Psoas muscle (tissue), 8 donors: ENCODE data around the gene ZNF248. TPM values are rescaled to one million over a fixed set of nuclear protein-coding genes. Genes with fewer than 3 reads are reported as not detected.

Experiments used
- ATAC-seq, 4 donors: fragments of 200-7000 bp; cut with Tn5 transposase; one replicate each; pipeline ENCODE4 v1.9.1; 2020; ENCODE audit warnings: moderate library complexity in 3 of 4, mild to moderate bottlenecking in 2 of 4
- DNase-seq, 2 donors: peaks; one replicate each; pipeline ENCODE4 v3.0.0-alpha.2; 2020
- H3K27ac ChIP-seq: fragments of 200-600 bp; one replicate; pipeline ENCODE4 v1.8.0; 2022
- H3K27me3 ChIP-seq, 3 donors: fragments of 200-600 bp in 1 of 3; one replicate each; pipeline versions ENCODE4 v1.6.1 to v1.8.0; 2013 to 2022; ENCODE audit warnings: low read length in 2 of 3, mild to moderate bottlenecking in 2 of 3, moderate library complexity in 1 of 3; ENCODE audit not compliant: insufficient read depth in 3 of 3
- H3K36me3 ChIP-seq, 2 donors: fragments of 200-600 bp in 1 of 2; one replicate each; pipeline versions ENCODE4 v1.6.1 to v1.8.0; 2013 to 2022; ENCODE audit warnings: low read depth in 1 of 2, mild to moderate bottlenecking in 1 of 2, moderate library complexity in 1 of 2; ENCODE audit not compliant: insufficient read depth in 1 of 2
- H3K4me1 ChIP-seq: fragments of 200-600 bp; one replicate; pipeline ENCODE4 v1.8.0; 2022
- H3K4me3 ChIP-seq: fragments of 200-600 bp; one replicate; pipeline ENCODE4 v1.8.0; 2022; ENCODE audit warnings: mild to moderate bottlenecking
- H3K9me3 ChIP-seq: fragments of 200-600 bp; one replicate; pipeline ENCODE4 v1.8.0; 2022
- CTCF ChIP-seq: fragments of 200-600 bp; IDR thresholded peaks from one replicate; pipeline ENCODE4 v1.8.0; 2022; ENCODE audit warnings: antibody characterized with exemption
- WGBS, 3 donors: extraction: QIAGEN DNeasy Blood & Tissue Kit; methylation state at CpG; one replicate each; pipeline versions ENCODE4 v1.1.6 to v1.1.7; 2013; 5-methylcytosine and 5-hydroxymethylcytosine counted together
- intact Hi-C, 2 donors: fragments of 100-400 bp; cut with DNase I; formaldehyde crosslinking; loops; one replicate each; pipeline versions ENCODE4 v1.11.0 to v1.14.2; 2022
- polyA plus RNA-seq, 3 donors: library from polyadenylated mRNA; stranded (reverse); fragments of 200-250 nt; gene quantifications; one replicate each; pipeline ENCODE4 v1.2.3, GENCODE V29; 2013
- total RNA-seq, 4 donors: library from RNA; stranded (reverse); fragmentation: NEBNext Ultra II Directional in 2 of 4; extraction: Animal tissue kit (Norgen Biotek cat#: 25700) in 2 of 4; gene quantifications; one replicate each; pipeline versions ENCODE4 v1.2.1 to v1.2.4, GENCODE V29; 2021 to 2023
- donor health status: healthy with polysubstance abuse.
- donor health status: DM: no; HTN: no; CAD: no; lungs with moderate emphysema.
- donor health status: Bipolar disorder and iron deficiency.
- donor health status: healthy.
- donor health status: DM: yes; HTN: yes; CAD: no.
- donor health status: DM: no; HTN: no; CAD: no.
- donor health status: DM: no; HTN: no; CAD: no.
- donor health status: DM: yes; HTN: yes; CAD: no.

The ZNF248 gene
- total and polyA plus RNA-seq, 7 donors = 2.8 to 12.9 (median 6.9) TPM

- Histone ChIP-seq H3K9me3 (peaks cover 47% of the 10 kb centered on the region), H3K36me3 (peaks cover 28 to 97% of the 10 kb centered on the region in 2 donors), H3K27ac (no peak overlapping the region), H3K27me3 (no peaks in the 10 kb centered on the region), H3K4me3 (no peak overlapping the region), H3K4me1 (no peaks in the 10 kb centered on the region)
- intact Hi-C loops = no loop called here
- DNase-seq = no peak
- ATAC-seq = no peak
- TF ChIP-seq CTCF = no peak
- 85 to 97% (median 85%) methylated on average over 4 of the region's 4 CpGs for WGBS, 3 donors
These were observed 25.7 kb downstream of the ZNF248 start for GRCh38 chr10:37831495-37832333.

GRCh38 chr10:37826806-37827205 is 30.6 kb downstream of the ZNF248 start:
- Histone ChIP-seq H3K9me3 (peaks cover 28% of the 10 kb centered on the region), H3K4me1 (no peaks in the 10 kb centered on the region), H3K4me3 (no peak overlapping the region), H3K27me3 (no peaks in the 10 kb centered on the region), H3K27ac (no peak overlapping the region), H3K36me3 (peaks cover 16 to 48% of the 10 kb centered on the region in 2 donors)
- TF ChIP-seq CTCF = no peak
- ATAC-seq (no peak), DNase-seq (no peak)
- 94 to 96% (median 96%) methylated on average over 1 of the region's 1 CpG for WGBS, 3 donors
- intact Hi-C loops = no loop called here

GRCh38 chr10:37821237-37821636 is 36.2 kb downstream of the ZNF248 start:
- H3K9me3 ChIP-seq = peaks cover 4% of the 10 kb centered on the region
- no peak overlapping the region for H3K4me3 ChIP-seq
- 95 to 96% (median 95%) methylated on average over 3 of the region's 3 CpGs for WGBS, 3 donors
- TF ChIP-seq CTCF = no peak
- intact Hi-C loops = no loop called here
- H3K4me1 ChIP-seq = no peaks in the 10 kb centered on the region
- ATAC-seq (no peak), DNase-seq (no peak)
- no peak overlapping the region for H3K27ac ChIP-seq
- no peaks in the 10 kb centered on the region for H3K27me3 ChIP-seq
- no peaks in the 10 kb centered on the region for H3K36me3 ChIP-seq

GRCh38 chr10:37819797-37820196 is 37.6 kb downstream of the ZNF248 start:
- 95 to 98% (median 97%) methylated on average over 6 of the region's 6 CpGs for WGBS, 3 donors
- peaks cover 11% of the 10 kb centered on the region for H3K9me3 ChIP-seq

More at GRCh38 chr10:37819797-37820196, 37.6 kb downstream of the ZNF248 start:
- no peak for TF ChIP-seq CTCF
- no peak for DNase-seq
- no peak for ATAC-seq
- no peaks in the 10 kb centered on the region for H3K27me3 ChIP-seq
- no peaks in the 10 kb centered on the region for H3K4me1 ChIP-seq
- H3K36me3 ChIP-seq = no peaks in the 10 kb centered on the region
- intact Hi-C loops = loop anchor here in 1 of 2 donors (10.0 kb wide), 1 partner anchor 745 kb away; no protein-coding TSS in a partner anchor
- H3K4me3 ChIP-seq = no peak overlapping the region
- H3K27ac ChIP-seq = no peak overlapping the region
